Pancreas (tissue), 10 donors: ENCODE data around the gene CD47. TPM values are rescaled to one million over a fixed set of nuclear protein-coding genes. Genes with fewer than 3 reads are reported as not detected.
A peak's percentile ranks its signal among the peaks of the same experiment; 100 is the strongest.

Experiments
- ATAC-seq, 4 donors: fragments of 200-7000 bp; cut with Tn5 transposase; one replicate each; pipeline versions ENCODE4 v1.8.0 to v1.9.1; 2020; ENCODE audit warnings: mild to moderate bottlenecking in 4 of 4, moderate library complexity in 4 of 4
- DNase-seq, 6 donors: peaks; one replicate each; pipeline ENCODE4 v3.0.0-alpha.2; 2020
- FAIRE-seq: peaks from 2 replicates; lab custom pipeline; 2012; peaks lifted over from hg19 to GRCh38; lab: Jason Lieb, UNC
- H3K27ac ChIP-seq, 4 donors: fragments of 200-600 bp; sonication (generic); 1 replicate in 3 of 4; 2 replicates in 1 of 4; pipeline versions ENCODE4 v1.5.0 to v1.8.0; 2020
- H3K27me3 ChIP-seq, 4 donors: fragments of 200-600 bp; one replicate each; pipeline ENCODE4 v1.8.0; 2021
- H3K36me3 ChIP-seq, 3 donors: fragments of 200-600 bp; sonication (generic) in 1 of 3; one replicate each; pipeline versions ENCODE4 v1.5.0 to v1.8.0; 2020 to 2021
- H3K4me1 ChIP-seq, 3 donors: fragments of 200-600 bp; one replicate each; pipeline ENCODE4 v1.8.0; 2021
- H3K4me3 ChIP-seq, 4 donors: fragments of 200-600 bp; sonication (generic) in 2 of 4; one replicate each; pipeline versions ENCODE4 v1.5.0 to v1.8.0; 2020 to 2021
- H3K9me3 ChIP-seq, 4 donors: fragments of 200-600 bp; one replicate each; pipeline ENCODE4 v1.8.0; 2021
- CTCF ChIP-seq, 4 donors: fragments of 200-600 bp; sonication (generic) in 3 of 4; IDR thresholded peaks; one replicate each; pipeline versions ENCODE4 v1.5.0 to v1.8.0; 2021; ENCODE audit warnings: antibody characterized with exemption in 4 of 4
- WGBS, 2 donors: extraction: QIAGEN DNeasy Blood & Tissue Kit; methylation state at CpG; one replicate each; pipeline ENCODE4 v1.1.7; 2013; 5-methylcytosine and 5-hydroxymethylcytosine counted together
- intact Hi-C, 3 donors: fragments of 100-400 bp; cut with DNase I; formaldehyde crosslinking; loops; one replicate each; pipeline versions ENCODE4 v1.11.1 to v1.14.2; 2022
- polyA plus RNA-seq, 2 donors: library from polyadenylated mRNA; stranded (reverse); fragments of 200-250 nt; gene quantifications; one replicate each; pipeline ENCODE4 v1.2.3, GENCODE V29; 2013
- total RNA-seq, 6 donors: library from RNA; stranded (reverse); fragmentation: NEBNext Ultra II Directional in 4 of 6; extraction: Animal tissue kit (Norgen Biotek cat#: 25700) in 4 of 6; gene quantifications; one replicate each; pipeline versions ENCODE4 v1.2.1 to v1.2.4, GENCODE V29; 2021 to 2023
- donor health status: healthy with polysubstance abuse.
- donor health status: DM: no; HTN: no; CAD: no; lungs with moderate emphysema.
- donor health status: DM: no; HTN: no; CAD: no.
- donor health status: control.
- donor health status: control.
- donor health status: Bipolar disorder and iron deficiency.
- donor health status: DM: yes; HTN: yes; CAD: no.
- donor health status: DM: no; HTN: no; CAD: no.
- donor health status: DM: no; HTN: no; CAD: no.
- donor health status: DM: yes; HTN: yes; CAD: no.

The CD47 gene
- total and polyA plus RNA-seq, 8 donors: 14.8 to 107 (median 27.1) TPM

- TF ChIP-seq CTCF (IDR thresholded peaks at IDR 0.05): no peak
- Histone ChIP-seq H3K4me1 (no peaks in the 10 kb centered on the region), H3K9me3 (no peaks in the 10 kb centered on the region), H3K36me3 (no peaks in the 10 kb centered on the region), H3K4me3 (no peak overlapping the region), H3K27ac (no peak overlapping the region), H3K27me3 (no peaks in the 10 kb centered on the region)
- WGBS, 2 donors: 71 to 77% methylated on average over 4 of the region's 4 CpGs
- intact Hi-C loops: no loop called here
- no peak for DNase-seq
- ATAC-seq: peak in 1 of 4 donors; percentile 57
- FAIRE-seq: no peak
These were observed 55.1 kb downstream of the CD47 start for GRCh38 chr3:108035751-108036150.

GRCh38 chr3:108031895-108032294 is 58.9 kb downstream of the CD47 start:
- intact Hi-C loops: no loop called here
- 64 to 79% methylated on average over 2 of the region's 2 CpGs for WGBS, 2 donors
- no peak for TF ChIP-seq CTCF (IDR thresholded peaks at IDR 0.05)
- H3K4me1 ChIP-seq: no peaks in the 10 kb centered on the region
- FAIRE-seq (no peak), DNase-seq (no peak), ATAC-seq (peak in 1 of 4 donors; percentile 41)
- H3K27ac ChIP-seq: no peak overlapping the region
- H3K27me3 ChIP-seq: no peaks in the 10 kb centered on the region
- H3K36me3 ChIP-seq: no peaks in the 10 kb centered on the region
- no peak overlapping the region for H3K4me3 ChIP-seq
- no peaks in the 10 kb centered on the region for H3K9me3 ChIP-seq

GRCh38 chr3:108030960-108031359 is 59.9 kb downstream of the CD47 start:
- H3K36me3 ChIP-seq: no peaks in the 10 kb centered on the region
- intact Hi-C loops: no loop called here
- no peaks in the 10 kb centered on the region for H3K4me1 ChIP-seq
- H3K4me3 ChIP-seq: no peak overlapping the region
- FAIRE-seq (no peak), DNase-seq (no peak), ATAC-seq (no peak)
- 76 to 86% methylated on average over 5 of the region's 5 CpGs for WGBS, 2 donors
- no peak for TF ChIP-seq CTCF (IDR thresholded peaks at IDR 0.05)
- no peak overlapping the region for H3K27ac ChIP-seq
- no peaks in the 10 kb centered on the region for H3K27me3 ChIP-seq
- no peaks in the 10 kb centered on the region for H3K9me3 ChIP-seq

GRCh38 chr3:108029466-108029865 is 61.4 kb downstream of the CD47 start:
- Histone ChIP-seq H3K4me3 (no peak overlapping the region), H3K27me3 (no peaks in the 10 kb centered on the region), H3K4me1 (no peaks in the 10 kb centered on the region), H3K27ac (no peak overlapping the region), H3K9me3 (no peaks in the 10 kb centered on the region), H3K36me3 (no peaks in the 10 kb centered on the region)
- no peak for TF ChIP-seq CTCF (IDR thresholded peaks at IDR 0.05)
- no peak for ATAC-seq
- 55 to 77% methylated on average over 1 of the region's 1 CpG for WGBS, 2 donors
- FAIRE-seq: no peak
- intact Hi-C loops: no loop called here
- DNase-seq: no peak

GRCh38 chr3:108028896-108029295 is 61.9 kb downstream of the CD47 start:
- no peak overlapping the region for H3K27ac ChIP-seq
- intact Hi-C loops: no loop called here
- H3K4me1 ChIP-seq: no peaks in the 10 kb centered on the region
- no peaks in the 10 kb centered on the region for H3K27me3 ChIP-seq
- no peak for ATAC-seq
- WGBS, 2 donors: 87 to 88% methylated on average over 2 of the region's 2 CpGs
- no peaks in the 10 kb centered on the region for H3K9me3 ChIP-seq
- no peak overlapping the region for H3K4me3 ChIP-seq
- no peak for TF ChIP-seq CTCF (IDR thresholded peaks at IDR 0.05)
- no peak for DNase-seq
- no peak for FAIRE-seq
- no peaks in the 10 kb centered on the region for H3K36me3 ChIP-seq
